ENCODE results near the gene BDKRB2.
"Not testable (repeated sequence)": the region's sequence is repeated elsewhere in the genome, so short reads cannot be mapped to it uniquely, and the experiment has no call there.

BDKRB2 gene

GRCh38 chr14:96242126-96242525 lies 37.5 kb downstream of the BDKRB2 start:
- DNase-seq (ENCODE audit: extremely low spot score), result no peak
- CTCF ChIA-PET, result interaction anchor here (1.3 to 2.4 kb wide), 2 partner anchors 34 to 38 kb away, joined by 3 to 7 read pairs; no protein-coding TSS in a partner anchor
- POLR2A ChIA-PET, result no interaction called here
- TF ChIP-seq CTCF (IDR thresholded peaks at IDR 0.05; ENCODE audit: control extremely low read depth, extremely low read depth, low read depth, missing control alignments), result no peak

- TF ChIP-seq CTCF (IDR thresholded peaks at IDR 0.05; ENCODE audit: control extremely low read depth, extremely low read depth, low read depth, missing control alignments), result no peak
- DNase-seq (ENCODE audit: extremely low spot score), result no peak
- POLR2A ChIA-PET, result no interaction called here
- CTCF ChIA-PET, result interaction anchor here (2.4 kb wide), 1 partner anchor 33 kb away, joined by 7 read pairs; no protein-coding TSS in a partner anchor
These were observed 39.1 kb downstream of the BDKRB2 start for GRCh38 chr14:96243785-96244184.

- CTCF ChIA-PET; POLR2A ChIA-PET; DNase-seq (ENCODE audit: extremely low spot score): not testable (repeated sequence)
These were observed 40.4 kb downstream of the BDKRB2 start for GRCh38 chr14:96245074-96245473.

GRCh38 chr14:96245710-96246538 lies 41.3 kb downstream of the BDKRB2 start:
- no peak for DNase-seq (ENCODE audit: extremely low spot score)
- CTCF ChIA-PET, result no interaction called here
- POLR2A ChIA-PET, result no interaction called here
- no peak for TF ChIP-seq CTCF (IDR thresholded peaks at IDR 0.05; ENCODE audit: control extremely low read depth, extremely low read depth, low read depth, missing control alignments)

- no peak for TF ChIP-seq CTCF (IDR thresholded peaks at IDR 0.05; ENCODE audit: control extremely low read depth, extremely low read depth, low read depth, missing control alignments)
- POLR2A ChIA-PET, result no interaction called here
- CTCF ChIA-PET, result no interaction called here
These were observed 41.9 kb downstream of the BDKRB2 start for GRCh38 chr14:96246539-96246847.

GRCh38 chr14:96247031-96247430 lies 42.4 kb downstream of the BDKRB2 start:
- CTCF ChIA-PET, result no interaction called here
- no peak for TF ChIP-seq CTCF (IDR thresholded peaks at IDR 0.05; ENCODE audit: control extremely low read depth, extremely low read depth, low read depth, missing control alignments)
- no peak for DNase-seq (ENCODE audit: extremely low spot score)
- POLR2A ChIA-PET, result no interaction called here

More at GRCh38 chr14:96246539-96246847, 41.9 kb downstream of the BDKRB2 start:
- DNase-seq (ENCODE audit: extremely low spot score), result no peak

GRCh38 chr14:96249029-96249428 lies 44.4 kb downstream of the BDKRB2 start:
- DNase-seq (ENCODE audit: extremely low spot score), result no peak
- TF ChIP-seq CTCF (IDR thresholded peaks at IDR 0.05; ENCODE audit: control extremely low read depth, extremely low read depth, low read depth, missing control alignments), result no peak
- ChIA-PET CTCF (no interaction called here), POLR2A (no interaction called here)
